ENCODE data around the gene PRKCZ. TPM values are rescaled to one million over a fixed set of nuclear protein-coding genes. Genes with fewer than 3 reads are reported as not detected.

PRKCZ gene
- total RNA-seq, 1 donor from 2014 or later, result 32.6 TPM

DNA sequence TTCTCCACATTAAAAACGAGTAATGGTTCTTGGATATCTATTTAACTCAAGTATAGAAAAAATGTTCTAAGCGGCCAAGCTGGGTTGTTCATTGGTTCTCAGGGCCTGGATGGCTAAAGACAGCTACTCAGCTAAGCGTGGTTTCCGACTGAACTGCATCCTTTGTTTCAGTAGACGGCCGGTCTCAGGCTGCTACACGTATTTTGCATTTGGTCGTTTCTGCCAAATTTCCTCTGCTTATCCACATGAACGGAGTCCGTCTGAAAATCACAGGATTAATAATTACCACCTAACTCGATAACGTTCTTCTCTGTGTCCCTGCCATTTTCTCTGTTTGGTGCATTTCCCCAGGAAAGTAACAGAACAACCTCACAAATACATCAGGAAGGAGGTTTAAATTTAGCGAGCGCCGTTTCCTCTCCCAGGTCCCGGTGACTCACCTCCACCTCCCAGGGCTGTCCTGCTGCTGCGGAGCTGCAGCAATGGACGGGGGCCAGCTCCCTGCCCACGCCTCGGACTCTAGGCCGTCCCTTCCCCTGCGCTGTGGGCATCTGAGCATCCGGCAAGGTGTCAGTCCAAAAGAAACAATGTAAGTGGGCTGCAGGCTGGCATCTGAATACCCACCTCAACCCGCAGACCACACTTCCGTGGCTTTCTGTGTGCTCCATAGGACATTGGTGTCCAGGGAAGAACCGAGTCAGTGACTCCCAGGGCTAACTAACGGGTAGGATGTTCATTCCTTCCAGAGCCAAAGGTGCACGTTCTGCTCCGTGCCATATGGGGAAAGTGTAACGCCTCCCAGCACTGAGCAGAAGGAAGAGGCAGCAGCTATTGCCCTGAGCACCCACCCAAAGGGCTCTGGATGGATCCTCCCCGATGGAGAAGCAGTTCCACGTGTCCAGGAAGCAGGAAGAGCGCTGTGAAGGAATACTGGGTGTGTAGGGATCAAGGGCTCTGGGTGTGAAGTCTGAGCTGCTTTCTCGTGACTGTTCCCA lies 35.2 kb upstream of the PRKCZ start:
- peaks cover 1% of the 10 kb centered on the region for H3K4me1 Mint-ChIP-seq (ENCODE audit: low read depth, unreplicated experiment)
- no peaks in the 10 kb centered on the region for H3K36me3 Mint-ChIP-seq (ENCODE audit: low read depth, unreplicated experiment)
- Histone ChIP-seq H3K4me2 (ENCODE audit: low read length) (peak overlapping the region; percentile 82), H3K27me3 (ENCODE audit: insufficient read depth, low read length) (peaks cover 20% of the 10 kb centered on the region), H4K20me1 (ENCODE audit: insufficient read depth, low read length) (no peaks in the 10 kb centered on the region), H3K36me3 (ENCODE audit: insufficient read depth, low read length) (no peaks in the 10 kb centered on the region), H3K4me1 (ENCODE audit: insufficient read depth, low read length) (no peaks in the 10 kb centered on the region), H3K4me3 (ENCODE audit: insufficient read depth, low read depth, low read length) (peak overlapping the region; percentile 37), H3K9me3 (ENCODE audit: insufficient read depth, low read depth, low read length) (no peaks in the 10 kb centered on the region), H2AFZ (ENCODE audit: low read depth, low read length) (peak overlapping the region; percentile 66), H3K9ac (ENCODE audit: low read length) (peak overlapping the region; percentile 26), H3K79me2 (ENCODE audit: insufficient read depth, low read length) (no peaks in the 10 kb centered on the region), H3K27ac (ENCODE audit: low read depth, low read length) (no peak overlapping the region)
- DNase-seq (ENCODE audit: low read depth), result peak; percentile 39
- H3K9me3 Mint-ChIP-seq (ENCODE audit: unreplicated experiment), result no peaks in the 10 kb centered on the region
- H3K27me3 Mint-ChIP-seq (ENCODE audit: low read depth, unreplicated experiment), result peaks cover 34% of the 10 kb centered on the region
- TF ChIP-seq EZH2 (IDR thresholded peaks at IDR 0.05; ENCODE audit: insufficient read depth, low read length) (no peak), CTCF (IDR thresholded peaks at IDR 0.05; ENCODE audit: insufficient read depth, low read depth, low read length) (no peak)
- no peak for FAIRE-seq
- H3K4me3 Mint-ChIP-seq (ENCODE audit: unreplicated experiment), result no peak overlapping the region
- H3K27ac Mint-ChIP-seq (ENCODE audit: unreplicated experiment), result no peak overlapping the region

DNA sequence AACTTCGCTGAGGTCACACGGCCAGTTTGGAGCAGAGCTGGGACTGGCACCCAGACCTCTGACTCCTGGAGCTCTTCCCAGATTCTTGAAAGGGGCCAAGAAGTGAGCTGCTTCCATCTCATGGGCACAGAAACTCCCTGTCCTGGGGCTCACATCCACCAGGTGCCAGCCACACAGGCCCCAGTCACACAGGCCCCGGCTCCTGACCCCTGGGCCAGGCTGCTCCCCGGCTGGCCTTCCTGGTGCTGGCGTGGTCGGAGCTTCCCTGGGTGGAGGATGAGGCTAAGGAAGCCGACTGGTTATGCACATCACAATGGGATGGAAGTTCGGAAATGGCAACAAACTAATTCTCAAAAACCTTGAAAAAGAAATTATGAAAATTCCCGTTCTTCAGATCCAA lies 34.1 kb upstream of the PRKCZ start:
- no peaks in the 10 kb centered on the region for H3K9me3 Mint-ChIP-seq (ENCODE audit: unreplicated experiment)
- peaks cover 41% of the 10 kb centered on the region for H3K27me3 Mint-ChIP-seq (ENCODE audit: low read depth, unreplicated experiment)
- FAIRE-seq, result no peak
- Histone ChIP-seq H3K9ac (ENCODE audit: low read length) (no peak overlapping the region), H2AFZ (ENCODE audit: low read depth, low read length) (no peak overlapping the region), H3K4me1 (ENCODE audit: insufficient read depth, low read length) (no peaks in the 10 kb centered on the region), H3K4me2 (ENCODE audit: low read length) (no peak overlapping the region), H3K79me2 (ENCODE audit: insufficient read depth, low read length) (no peaks in the 10 kb centered on the region), H3K36me3 (ENCODE audit: insufficient read depth, low read length) (no peaks in the 10 kb centered on the region), H3K27ac (ENCODE audit: low read depth, low read length) (no peak overlapping the region), H4K20me1 (ENCODE audit: insufficient read depth, low read length) (no peaks in the 10 kb centered on the region), H3K9me3 (ENCODE audit: insufficient read depth, low read depth, low read length) (no peaks in the 10 kb centered on the region), H3K4me3 (ENCODE audit: insufficient read depth, low read depth, low read length) (no peak overlapping the region), H3K27me3 (ENCODE audit: insufficient read depth, low read length) (peaks cover 30% of the 10 kb centered on the region)
- H3K36me3 Mint-ChIP-seq (ENCODE audit: low read depth, unreplicated experiment), result no peaks in the 10 kb centered on the region
- TF ChIP-seq EZH2 (IDR thresholded peaks at IDR 0.05; ENCODE audit: insufficient read depth, low read length) (no peak), CTCF (IDR thresholded peaks at IDR 0.05; ENCODE audit: insufficient read depth, low read depth, low read length) (no peak)
- no peak overlapping the region for H3K27ac Mint-ChIP-seq (ENCODE audit: unreplicated experiment)
- DNase-seq (ENCODE audit: low read depth), result no peak
- H3K4me1 Mint-ChIP-seq (ENCODE audit: low read depth, unreplicated experiment), result peaks cover 1% of the 10 kb centered on the region
- H3K4me3 Mint-ChIP-seq (ENCODE audit: unreplicated experiment), result no peak overlapping the region

Measured in astrocyte (in vitro differentiated cells and primary cell).